Measurements from ENCODE around the gene COL4A1.

DNA sequence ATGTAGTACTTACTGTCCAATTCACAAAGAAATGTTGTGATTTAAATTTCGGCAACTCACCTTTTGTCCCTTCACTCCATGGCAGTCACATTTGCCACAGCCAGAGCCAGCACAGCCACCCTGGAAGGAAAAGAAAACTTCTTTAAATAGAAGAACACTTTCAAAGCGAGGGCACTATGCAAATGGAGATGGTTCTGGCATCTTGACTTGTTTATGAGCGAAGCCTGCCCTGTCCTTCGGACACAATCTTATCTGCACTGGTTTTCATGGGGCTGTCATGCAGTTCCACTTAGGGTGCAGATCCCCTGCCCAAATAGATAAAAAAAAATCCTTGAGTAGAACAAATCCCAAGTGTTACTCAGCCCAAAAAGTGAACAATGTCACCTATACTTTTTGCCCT is 64.3 kb downstream of the COL4A1 start:
- TF ChIP-seq, protein P1, sequence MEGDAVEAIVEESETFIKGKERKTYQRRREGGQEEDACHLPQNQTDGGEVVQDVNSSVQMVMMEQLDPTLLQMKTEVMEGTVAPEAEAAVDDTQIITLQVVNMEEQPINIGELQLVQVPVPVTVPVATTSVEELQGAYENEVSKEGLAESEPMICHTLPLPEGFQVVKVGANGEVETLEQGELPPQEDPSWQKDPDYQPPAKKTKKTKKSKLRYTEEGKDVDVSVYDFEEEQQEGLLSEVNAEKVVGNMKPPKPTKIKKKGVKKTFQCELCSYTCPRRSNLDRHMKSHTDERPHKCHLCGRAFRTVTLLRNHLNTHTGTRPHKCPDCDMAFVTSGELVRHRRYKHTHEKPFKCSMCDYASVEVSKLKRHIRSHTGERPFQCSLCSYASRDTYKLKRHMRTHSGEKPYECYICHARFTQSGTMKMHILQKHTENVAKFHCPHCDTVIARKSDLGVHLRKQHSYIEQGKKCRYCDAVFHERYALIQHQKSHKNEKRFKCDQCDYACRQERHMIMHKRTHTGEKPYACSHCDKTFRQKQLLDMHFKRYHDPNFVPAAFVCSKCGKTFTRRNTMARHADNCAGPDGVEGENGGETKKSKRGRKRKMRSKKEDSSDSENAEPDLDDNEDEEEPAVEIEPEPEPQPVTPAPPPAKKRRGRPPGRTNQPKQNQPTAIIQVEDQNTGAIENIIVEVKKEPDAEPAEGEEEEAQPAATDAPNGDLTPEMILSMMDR (IDR thresholded peaks at IDR 0.05) = no peak
- no peak for TF ChIP-seq POLR2A (IDR thresholded peaks at IDR 0.05)

Data from heart left ventricle (tissue), 13 donors.